Activated naive CD8-positive, alpha-beta T cell treated with anti-CD3 and anti-CD28 coated beads for 36 hours (primary cell): ENCODE data around the gene POLR2H. TPM values are rescaled to one million over a fixed set of nuclear protein-coding genes. Genes with fewer than 3 reads are reported as not detected.

ENCODE experiments used
- DNase-seq: peaks from one replicate; pipeline ENCODE4 v3.0.0; 2021
- H3K27ac Mint-ChIP-seq: one replicate; pipeline ENCODE4 v1.8.0; 2022; ENCODE audit warnings: mild to moderate bottlenecking, moderate library complexity, mixed read lengths
- H3K27me3 Mint-ChIP-seq: one replicate; pipeline ENCODE4 v1.8.0; 2022; ENCODE audit warnings: mild to moderate bottlenecking, mixed read lengths
- H3K36me3 Mint-ChIP-seq: one replicate; pipeline ENCODE4 v1.8.0; 2021; ENCODE audit warnings: mild to moderate bottlenecking, mixed read lengths
- H3K4me1 Mint-ChIP-seq: one replicate; pipeline ENCODE4 v1.8.0; 2021; ENCODE audit warnings: mixed read lengths
- H3K4me3 Mint-ChIP-seq: one replicate; pipeline ENCODE4 v1.8.0; 2022; ENCODE audit warnings: mild to moderate bottlenecking, moderate library complexity, mixed read lengths
- H3K9me3 Mint-ChIP-seq: one replicate; pipeline ENCODE4 v1.8.0; 2022; ENCODE audit warnings: mixed read lengths
- total RNA-seq, 2 experiments: library from RNA; stranded (reverse); gene quantifications; one replicate each; pipeline ENCODE4 v1.2.3, GENCODE V29; 2021

Gene POLR2H
- total RNA-seq, 2 experiments from 2014 or later: 175 to 177 TPM

- no peaks in the 10 kb centered on the region for H3K9me3 Mint-ChIP-seq
- peaks cover 4% of the 10 kb centered on the region for H3K4me1 Mint-ChIP-seq
- H3K27me3 Mint-ChIP-seq: peaks cover 68% of the 10 kb centered on the region
- no peak for DNase-seq
- no peaks in the 10 kb centered on the region for H3K36me3 Mint-ChIP-seq
- H3K27ac Mint-ChIP-seq: no peak overlapping the region
- no peak overlapping the region for H3K4me3 Mint-ChIP-seq
Measured at GRCh38 chr3:184381261-184382224, 20.0 kb downstream of the POLR2H start.

- Mint-ChIP-seq H3K4me3 (no peak overlapping the region), H3K27me3 (peaks cover 62% of the 10 kb centered on the region), H3K4me1 (peaks cover 4% of the 10 kb centered on the region), H3K27ac (no peak overlapping the region), H3K9me3 (no peaks in the 10 kb centered on the region), H3K36me3 (no peaks in the 10 kb centered on the region)
- DNase-seq: no peak
Measured at GRCh38 chr3:184382326-184383032, 21.0 kb downstream of the POLR2H start.

GRCh38 chr3:184383033-184383740 is 21.7 kb downstream of the POLR2H start:
- no peaks in the 10 kb centered on the region for H3K36me3 Mint-ChIP-seq
- no peaks in the 10 kb centered on the region for H3K9me3 Mint-ChIP-seq
- peaks cover 55% of the 10 kb centered on the region for H3K27me3 Mint-ChIP-seq
- no peak for DNase-seq
- H3K4me1 Mint-ChIP-seq: peaks cover 4% of the 10 kb centered on the region
- no peak overlapping the region for H3K27ac Mint-ChIP-seq
- no peak overlapping the region for H3K4me3 Mint-ChIP-seq

GRCh38 chr3:184384342-184384741 is 22.8 kb downstream of the POLR2H start:
- Mint-ChIP-seq H3K9me3 (no peaks in the 10 kb centered on the region), H3K4me3 (no peak overlapping the region), H3K27ac (no peak overlapping the region), H3K4me1 (peaks cover 4% of the 10 kb centered on the region), H3K36me3 (no peaks in the 10 kb centered on the region), H3K27me3 (peaks cover 45% of the 10 kb centered on the region)
- DNase-seq: no peak

GRCh38 chr3:184384856-184385422 is 23.4 kb downstream of the POLR2H start:
- Mint-ChIP-seq H3K4me1 (peaks cover 4% of the 10 kb centered on the region), H3K36me3 (no peaks in the 10 kb centered on the region), H3K4me3 (no peak overlapping the region), H3K27ac (no peak overlapping the region), H3K27me3 (peaks cover 48% of the 10 kb centered on the region), H3K9me3 (no peaks in the 10 kb centered on the region)
- no peak for DNase-seq

GRCh38 chr3:184386047-184386806 is 24.7 kb downstream of the POLR2H start:
- no peaks in the 10 kb centered on the region for H3K9me3 Mint-ChIP-seq
- H3K27ac Mint-ChIP-seq: no peak overlapping the region
- peaks cover 42% of the 10 kb centered on the region for H3K27me3 Mint-ChIP-seq
- no peak for DNase-seq
- no peaks in the 10 kb centered on the region for H3K36me3 Mint-ChIP-seq
- H3K4me1 Mint-ChIP-seq: peaks cover 2% of the 10 kb centered on the region
- H3K4me3 Mint-ChIP-seq: no peak overlapping the region

GRCh38 chr3:184387174-184387714 is 25.7 kb downstream of the POLR2H start:
- Mint-ChIP-seq H3K9me3 (no peaks in the 10 kb centered on the region), H3K4me1 (no peaks in the 10 kb centered on the region), H3K27me3 (peaks cover 32% of the 10 kb centered on the region), H3K27ac (no peak overlapping the region), H3K36me3 (no peaks in the 10 kb centered on the region), H3K4me3 (no peak overlapping the region)
- no peak for DNase-seq

GRCh38 chr3:184388164-184388935 is 26.8 kb downstream of the POLR2H start:
- Mint-ChIP-seq H3K4me3 (no peak overlapping the region), H3K9me3 (no peaks in the 10 kb centered on the region), H3K27ac (no peak overlapping the region), H3K36me3 (no peaks in the 10 kb centered on the region), H3K4me1 (no peaks in the 10 kb centered on the region), H3K27me3 (peaks cover 21% of the 10 kb centered on the region)
- no peak for DNase-seq

GRCh38 chr3:184388936-184389230 is 27.4 kb downstream of the POLR2H start:
- no peak overlapping the region for H3K27ac Mint-ChIP-seq
- no peaks in the 10 kb centered on the region for H3K4me1 Mint-ChIP-seq
- no peaks in the 10 kb centered on the region for H3K36me3 Mint-ChIP-seq
- H3K4me3 Mint-ChIP-seq: no peak overlapping the region
- peaks cover 17% of the 10 kb centered on the region for H3K27me3 Mint-ChIP-seq
- H3K9me3 Mint-ChIP-seq: no peaks in the 10 kb centered on the region
- DNase-seq: no peak

GRCh38 chr3:184389384-184389783 is 27.9 kb downstream of the POLR2H start:
- H3K9me3 Mint-ChIP-seq: no peaks in the 10 kb centered on the region
- H3K4me3 Mint-ChIP-seq: no peak overlapping the region
- H3K27ac Mint-ChIP-seq: no peak overlapping the region
- H3K4me1 Mint-ChIP-seq: no peaks in the 10 kb centered on the region
- H3K36me3 Mint-ChIP-seq: no peaks in the 10 kb centered on the region
- no peak for DNase-seq
- peaks cover 12% of the 10 kb centered on the region for H3K27me3 Mint-ChIP-seq

- no peaks in the 10 kb centered on the region for H3K9me3 Mint-ChIP-seq
- no peak for DNase-seq
- no peaks in the 10 kb centered on the region for H3K36me3 Mint-ChIP-seq
- H3K4me1 Mint-ChIP-seq: no peaks in the 10 kb centered on the region
- H3K27ac Mint-ChIP-seq: no peak overlapping the region
- H3K4me3 Mint-ChIP-seq: no peak overlapping the region
- H3K27me3 Mint-ChIP-seq: peaks cover 9% of the 10 kb centered on the region
Measured at GRCh38 chr3:184389935-184390528, 28.5 kb downstream of the POLR2H start.

GRCh38 chr3:184391266-184391665 is 29.8 kb downstream of the POLR2H start:
- no peaks in the 10 kb centered on the region for H3K9me3 Mint-ChIP-seq
- no peaks in the 10 kb centered on the region for H3K4me1 Mint-ChIP-seq
- no peak overlapping the region for H3K27ac Mint-ChIP-seq
- peaks cover 7% of the 10 kb centered on the region for H3K27me3 Mint-ChIP-seq
- H3K36me3 Mint-ChIP-seq: no peaks in the 10 kb centered on the region
- no peak for DNase-seq
- no peak overlapping the region for H3K4me3 Mint-ChIP-seq

- no peak for DNase-seq
- Mint-ChIP-seq H3K4me3 (no peak overlapping the region), H3K27me3 (peaks cover 15% of the 10 kb centered on the region), H3K9me3 (no peaks in the 10 kb centered on the region), H3K27ac (no peak overlapping the region), H3K36me3 (no peaks in the 10 kb centered on the region), H3K4me1 (no peaks in the 10 kb centered on the region)
Measured at GRCh38 chr3:184395320-184395660, 33.8 kb downstream of the POLR2H start.
